ENCODE results near the gene ITGB6. TPM values are rescaled to one million over a fixed set of nuclear protein-coding genes. Genes with fewer than 3 reads are reported as not detected.

Gene ITGB6
- total RNA-seq, 1 donor from 2014 or later = 50.4 TPM

DNA sequence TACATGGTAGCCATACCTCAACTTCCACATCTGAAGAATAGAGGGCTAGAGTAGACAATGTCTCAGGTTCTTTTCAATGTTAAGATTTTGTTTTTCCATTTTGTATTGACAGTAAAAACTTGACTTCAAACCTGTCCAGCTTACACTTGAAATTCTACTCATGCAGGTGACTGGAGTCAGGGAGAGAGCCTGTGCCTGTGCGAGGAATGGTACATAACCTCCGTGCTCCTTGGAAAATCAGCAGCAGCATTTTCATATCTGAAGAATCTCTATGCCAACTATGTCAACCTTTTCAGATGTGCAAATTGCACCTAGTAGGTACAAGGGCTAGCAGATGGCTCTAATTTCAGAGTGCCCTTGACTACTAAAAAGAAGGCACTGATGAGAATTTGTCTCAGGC is 139.8 kb downstream of the ITGB6 start:
- no peak overlapping the region for H3K4me3 ChIP-seq (ENCODE audit: low read depth, low read length)
- TF ChIP-seq, protein P1, sequence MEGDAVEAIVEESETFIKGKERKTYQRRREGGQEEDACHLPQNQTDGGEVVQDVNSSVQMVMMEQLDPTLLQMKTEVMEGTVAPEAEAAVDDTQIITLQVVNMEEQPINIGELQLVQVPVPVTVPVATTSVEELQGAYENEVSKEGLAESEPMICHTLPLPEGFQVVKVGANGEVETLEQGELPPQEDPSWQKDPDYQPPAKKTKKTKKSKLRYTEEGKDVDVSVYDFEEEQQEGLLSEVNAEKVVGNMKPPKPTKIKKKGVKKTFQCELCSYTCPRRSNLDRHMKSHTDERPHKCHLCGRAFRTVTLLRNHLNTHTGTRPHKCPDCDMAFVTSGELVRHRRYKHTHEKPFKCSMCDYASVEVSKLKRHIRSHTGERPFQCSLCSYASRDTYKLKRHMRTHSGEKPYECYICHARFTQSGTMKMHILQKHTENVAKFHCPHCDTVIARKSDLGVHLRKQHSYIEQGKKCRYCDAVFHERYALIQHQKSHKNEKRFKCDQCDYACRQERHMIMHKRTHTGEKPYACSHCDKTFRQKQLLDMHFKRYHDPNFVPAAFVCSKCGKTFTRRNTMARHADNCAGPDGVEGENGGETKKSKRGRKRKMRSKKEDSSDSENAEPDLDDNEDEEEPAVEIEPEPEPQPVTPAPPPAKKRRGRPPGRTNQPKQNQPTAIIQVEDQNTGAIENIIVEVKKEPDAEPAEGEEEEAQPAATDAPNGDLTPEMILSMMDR (conservative IDR thresholded peaks at IDR 0.05; ENCODE audit: low read depth, low read length) = no peak
- DNase-seq (ENCODE audit: low read depth) = no peak

DNA sequence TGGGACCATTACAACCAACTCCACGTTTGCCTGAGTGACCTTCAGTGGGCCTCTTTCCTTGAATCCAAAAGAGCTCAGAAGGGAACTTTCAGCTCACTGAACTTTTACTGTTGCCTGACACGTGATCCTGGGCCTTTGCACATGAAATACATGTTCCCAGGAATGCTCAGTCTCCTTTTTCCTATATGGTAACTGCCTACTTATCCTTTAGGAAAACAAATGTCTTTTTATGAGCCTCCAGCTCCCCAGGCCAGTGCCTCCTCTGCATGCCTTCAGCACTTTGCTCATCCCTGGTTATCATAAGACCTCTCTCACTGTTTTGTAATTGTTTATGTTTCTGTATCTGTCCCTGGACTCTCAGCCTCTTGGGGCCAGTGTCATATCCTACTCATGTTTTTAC is 142.7 kb downstream of the ITGB6 start:
- no peak overlapping the region for H3K4me3 ChIP-seq (ENCODE audit: low read depth, low read length)
- TF ChIP-seq, protein P1 (conservative IDR thresholded peaks at IDR 0.05; ENCODE audit: low read depth, low read length) = no peak
- DNase-seq (ENCODE audit: low read depth) = no peak

DNA sequence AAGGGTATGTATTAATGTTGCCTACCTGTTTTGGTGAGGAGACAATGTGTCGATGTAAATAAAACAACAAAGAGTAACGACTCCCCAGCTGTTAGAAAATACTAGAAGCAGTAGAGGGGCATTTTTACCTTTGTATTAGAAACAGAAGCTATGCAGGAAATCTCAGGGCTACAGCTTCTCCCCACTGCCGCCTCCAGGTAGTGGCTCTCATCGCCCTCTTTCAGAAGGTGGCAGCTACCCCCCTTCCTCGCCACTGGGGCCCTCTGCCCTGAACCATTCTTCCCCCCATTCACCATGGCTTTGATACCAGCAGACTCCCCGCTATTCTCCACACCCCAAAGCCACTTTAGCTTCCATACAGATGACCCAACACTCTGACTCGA is 144.4 kb downstream of the ITGB6 start:
- no peak for DNase-seq (ENCODE audit: low read depth)
- no peak overlapping the region for H3K4me3 ChIP-seq (ENCODE audit: low read depth, low read length)
- TF ChIP-seq, protein P1 (conservative IDR thresholded peaks at IDR 0.05; ENCODE audit: low read depth, low read length) = no peak

DNA sequence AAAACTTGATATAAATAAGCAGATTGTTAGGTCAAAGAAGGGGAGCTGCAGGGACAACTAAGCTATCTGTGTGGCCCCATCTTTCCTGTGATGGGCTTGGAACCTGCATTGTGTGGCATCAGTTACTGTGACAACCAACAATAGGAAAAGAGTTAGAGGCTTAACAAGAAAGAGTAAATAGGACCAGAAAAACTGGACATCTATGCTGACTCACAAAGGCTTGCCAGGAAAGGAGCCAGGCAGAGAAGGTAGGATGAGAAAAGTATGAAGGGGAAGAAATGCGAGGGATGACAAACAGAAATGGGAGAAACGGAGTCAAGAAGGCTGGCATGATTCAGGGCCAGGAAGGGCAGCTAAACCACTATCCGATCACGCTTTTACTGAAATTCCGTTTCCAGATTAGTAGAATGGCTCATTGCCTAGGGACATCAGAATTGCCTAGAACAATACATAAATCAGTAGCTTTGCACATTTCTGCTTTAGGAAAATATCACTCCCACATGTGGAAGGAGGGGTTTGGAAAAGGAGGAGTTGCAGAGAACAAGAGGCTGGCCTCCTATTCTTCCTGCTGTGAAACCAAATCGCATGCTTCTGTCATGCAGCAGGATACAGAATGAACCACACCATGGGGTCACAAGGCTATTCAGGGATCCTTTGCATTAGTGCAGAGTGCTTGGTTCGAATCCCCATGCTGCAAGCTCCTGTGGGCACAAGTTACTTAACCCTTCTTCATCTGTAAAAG is 144.9 kb downstream of the ITGB6 start:
- TF ChIP-seq, protein P1 (conservative IDR thresholded peaks at IDR 0.05; ENCODE audit: low read depth, low read length) = no peak
- no peak for DNase-seq (ENCODE audit: low read depth)
- no peak overlapping the region for H3K4me3 ChIP-seq (ENCODE audit: low read depth, low read length)

GRCh38 chr2:160053946-160054345 is 146.1 kb downstream of the ITGB6 start:
- H3K4me3 ChIP-seq (ENCODE audit: low read depth, low read length) = no peak overlapping the region
- no peak for DNase-seq (ENCODE audit: low read depth)
- TF ChIP-seq, protein P1 (conservative IDR thresholded peaks at IDR 0.05; ENCODE audit: low read depth, low read length) = no peak

DNA sequence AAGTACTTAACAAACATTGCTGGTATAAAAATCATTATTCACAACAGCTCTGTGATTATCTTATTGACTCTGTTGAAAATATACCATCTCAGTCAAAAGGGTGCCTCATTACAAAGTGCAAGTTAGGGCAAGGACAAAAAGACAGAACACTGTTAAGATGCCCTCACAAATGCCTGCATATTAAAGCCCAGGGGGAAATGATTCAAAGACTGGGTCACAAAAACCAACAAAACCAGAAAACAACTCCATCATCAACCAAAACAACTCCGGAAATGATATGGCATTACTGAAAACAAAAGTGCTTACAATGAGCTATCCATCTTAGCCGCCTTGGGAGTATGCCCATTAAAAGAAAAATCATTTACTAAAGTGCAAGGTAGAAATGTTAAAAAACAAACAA is 147.5 kb downstream of the ITGB6 start:
- TF ChIP-seq, protein P1 (conservative IDR thresholded peaks at IDR 0.05; ENCODE audit: low read depth, low read length) = no peak
- no peak for DNase-seq (ENCODE audit: low read depth)
- no peak overlapping the region for H3K4me3 ChIP-seq (ENCODE audit: low read depth, low read length)

DNA sequence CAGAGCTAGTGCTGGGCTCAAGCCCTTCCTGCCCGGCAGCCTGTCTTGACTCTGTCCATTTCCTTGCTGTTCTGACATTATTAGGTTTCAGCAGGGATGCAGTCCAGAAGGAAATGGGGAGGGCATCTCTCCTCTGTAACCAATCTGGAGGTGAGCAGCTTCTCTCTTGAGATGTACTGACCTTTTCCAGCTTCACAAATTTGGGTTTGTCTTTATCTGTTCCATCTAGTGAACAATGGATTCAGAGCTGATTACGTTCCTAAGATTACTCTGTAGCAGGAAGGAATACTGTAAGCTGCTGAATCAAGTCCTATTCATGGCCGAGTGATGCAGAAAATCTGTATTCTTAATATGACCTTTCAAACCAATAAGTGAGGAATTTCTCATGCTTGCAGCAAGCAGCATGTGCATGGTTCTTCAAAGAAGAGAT is 148.7 kb downstream of the ITGB6 start:
- H3K4me3 ChIP-seq (ENCODE audit: low read depth, low read length) = no peak overlapping the region
- TF ChIP-seq, protein P1 (conservative IDR thresholded peaks at IDR 0.05; ENCODE audit: low read depth, low read length) = no peak
- no peak for DNase-seq (ENCODE audit: low read depth)

Data from epithelial cell of proximal tubule (primary cell).